Measurements from ENCODE around the gene PDE3A.

Gene PDE3A

GRCh38 chr12:20497707-20498106 lies 129.4 kb downstream of the PDE3A start:
- H3K9me3 ChIP-seq (ENCODE audit: control insufficient read depth in 1 of 2, low read length in 2 of 2) = no peaks in the 10 kb centered on the region
- no peaks in the 10 kb centered on the region for H3K27me3 ChIP-seq (ENCODE audit: control insufficient read depth in 1 of 2, insufficient read depth in 2 of 2, low read length in 2 of 2)
- H3K27ac ChIP-seq (ENCODE audit: low read depth, low read length) = no peak overlapping the region
- no peak overlapping the region for H3K9ac ChIP-seq (ENCODE audit: low read depth in 1 of 2, low read length in 2 of 2)
- no peaks in the 10 kb centered on the region for H3K36me3 ChIP-seq (ENCODE audit: control insufficient read depth in 1 of 2, insufficient read depth in 2 of 2, low read length in 2 of 2)
- no peak overlapping the region for H3K4me3 ChIP-seq (ENCODE audit: low read depth in 1 of 2, low read length in 2 of 2)
- no peaks in the 10 kb centered on the region for H3K4me1 ChIP-seq (ENCODE audit: control insufficient read depth in 1 of 2, insufficient read depth in 2 of 2, low read length in 2 of 2)

GRCh38 chr12:20501958-20502357 lies 133.6 kb downstream of the PDE3A start:
- Histone ChIP-seq H3K4me1 (ENCODE audit: control insufficient read depth in 1 of 2, insufficient read depth in 2 of 2, low read length in 2 of 2) (no peaks in the 10 kb centered on the region), H3K9ac (ENCODE audit: low read depth in 1 of 2, low read length in 2 of 2) (no peak overlapping the region), H3K27me3 (ENCODE audit: control insufficient read depth in 1 of 2, insufficient read depth in 2 of 2, low read length in 2 of 2) (no peaks in the 10 kb centered on the region), H3K9me3 (ENCODE audit: control insufficient read depth in 1 of 2, low read length in 2 of 2) (no peaks in the 10 kb centered on the region), H3K4me3 (ENCODE audit: low read depth in 1 of 2, low read length in 2 of 2) (no peak overlapping the region), H3K27ac (ENCODE audit: low read depth, low read length) (no peak overlapping the region), H3K36me3 (ENCODE audit: control insufficient read depth in 1 of 2, insufficient read depth in 2 of 2, low read length in 2 of 2) (no peaks in the 10 kb centered on the region)

GRCh38 chr12:20503858-20504257 lies 135.5 kb downstream of the PDE3A start:
- Histone ChIP-seq H3K4me1 (ENCODE audit: control insufficient read depth in 1 of 2, insufficient read depth in 2 of 2, low read length in 2 of 2) (no peaks in the 10 kb centered on the region), H3K27ac (ENCODE audit: low read depth, low read length) (no peak overlapping the region), H3K9ac (ENCODE audit: low read depth in 1 of 2, low read length in 2 of 2) (no peak overlapping the region), H3K4me3 (ENCODE audit: low read depth in 1 of 2, low read length in 2 of 2) (no peak overlapping the region), H3K9me3 (ENCODE audit: control insufficient read depth in 1 of 2, low read length in 2 of 2) (no peaks in the 10 kb centered on the region), H3K27me3 (ENCODE audit: control insufficient read depth in 1 of 2, insufficient read depth in 2 of 2, low read length in 2 of 2) (no peaks in the 10 kb centered on the region), H3K36me3 (ENCODE audit: control insufficient read depth in 1 of 2, insufficient read depth in 2 of 2, low read length in 2 of 2) (no peaks in the 10 kb centered on the region)

GRCh38 chr12:20505056-20505455 lies 136.7 kb downstream of the PDE3A start:
- H3K4me1 ChIP-seq (ENCODE audit: control insufficient read depth in 1 of 2, insufficient read depth in 2 of 2, low read length in 2 of 2) = no peaks in the 10 kb centered on the region

GRCh38 chr12:20507056-20507455 lies 138.7 kb downstream of the PDE3A start:
- H3K27me3 ChIP-seq (ENCODE audit: control insufficient read depth in 1 of 2, insufficient read depth in 2 of 2, low read length in 2 of 2) = no peaks in the 10 kb centered on the region
- no peak overlapping the region for H3K4me3 ChIP-seq (ENCODE audit: low read depth in 1 of 2, low read length in 2 of 2)
- no peak overlapping the region for H3K9ac ChIP-seq (ENCODE audit: low read depth in 1 of 2, low read length in 2 of 2)
- H3K36me3 ChIP-seq (ENCODE audit: control insufficient read depth in 1 of 2, insufficient read depth in 2 of 2, low read length in 2 of 2) = no peaks in the 10 kb centered on the region
- no peaks in the 10 kb centered on the region for H3K9me3 ChIP-seq (ENCODE audit: control insufficient read depth in 1 of 2, low read length in 2 of 2)
- no peak overlapping the region for H3K27ac ChIP-seq (ENCODE audit: low read depth, low read length)
- H3K4me1 ChIP-seq (ENCODE audit: control insufficient read depth in 1 of 2, insufficient read depth in 2 of 2, low read length in 2 of 2) = no peaks in the 10 kb centered on the region

More at GRCh38 chr12:20505056-20505455, 136.7 kb downstream of the PDE3A start:
- Histone ChIP-seq H3K36me3 (ENCODE audit: control insufficient read depth in 1 of 2, insufficient read depth in 2 of 2, low read length in 2 of 2) (no peaks in the 10 kb centered on the region), H3K4me3 (ENCODE audit: low read depth in 1 of 2, low read length in 2 of 2) (no peak overlapping the region), H3K9me3 (ENCODE audit: control insufficient read depth in 1 of 2, low read length in 2 of 2) (no peaks in the 10 kb centered on the region), H3K9ac (ENCODE audit: low read depth in 1 of 2, low read length in 2 of 2) (no peak overlapping the region), H3K27ac (ENCODE audit: low read depth, low read length) (no peak overlapping the region), H3K27me3 (ENCODE audit: control insufficient read depth in 1 of 2, insufficient read depth in 2 of 2, low read length in 2 of 2) (no peaks in the 10 kb centered on the region)

- H3K4me1 ChIP-seq (ENCODE audit: control insufficient read depth in 1 of 2, insufficient read depth in 2 of 2, low read length in 2 of 2) = no peaks in the 10 kb centered on the region
- no peak overlapping the region for H3K27ac ChIP-seq (ENCODE audit: low read depth, low read length)
- H3K27me3 ChIP-seq (ENCODE audit: control insufficient read depth in 1 of 2, insufficient read depth in 2 of 2, low read length in 2 of 2) = no peaks in the 10 kb centered on the region
- no peaks in the 10 kb centered on the region for H3K36me3 ChIP-seq (ENCODE audit: control insufficient read depth in 1 of 2, insufficient read depth in 2 of 2, low read length in 2 of 2)
- H3K9ac ChIP-seq (ENCODE audit: low read depth in 1 of 2, low read length in 2 of 2) = no peak overlapping the region
- no peak overlapping the region for H3K4me3 ChIP-seq (ENCODE audit: low read depth in 1 of 2, low read length in 2 of 2)
- H3K9me3 ChIP-seq (ENCODE audit: control insufficient read depth in 1 of 2, low read length in 2 of 2) = no peaks in the 10 kb centered on the region
These were observed 139.4 kb downstream of the PDE3A start for GRCh38 chr12:20507711-20508110.

GRCh38 chr12:20508359-20508758 lies 140.0 kb downstream of the PDE3A start:
- Histone ChIP-seq H3K4me1 (ENCODE audit: control insufficient read depth in 1 of 2, insufficient read depth in 2 of 2, low read length in 2 of 2) (no peaks in the 10 kb centered on the region), H3K36me3 (ENCODE audit: control insufficient read depth in 1 of 2, insufficient read depth in 2 of 2, low read length in 2 of 2) (no peaks in the 10 kb centered on the region), H3K4me3 (ENCODE audit: low read depth in 1 of 2, low read length in 2 of 2) (no peak overlapping the region), H3K9me3 (ENCODE audit: control insufficient read depth in 1 of 2, low read length in 2 of 2) (no peaks in the 10 kb centered on the region), H3K27ac (ENCODE audit: low read depth, low read length) (no peak overlapping the region), H3K9ac (ENCODE audit: low read depth in 1 of 2, low read length in 2 of 2) (no peak overlapping the region), H3K27me3 (ENCODE audit: control insufficient read depth in 1 of 2, insufficient read depth in 2 of 2, low read length in 2 of 2) (no peaks in the 10 kb centered on the region)

GRCh38 chr12:20508962-20509361 lies 140.6 kb downstream of the PDE3A start:
- Histone ChIP-seq H3K4me3 (ENCODE audit: low read depth in 1 of 2, low read length in 2 of 2) (no peak overlapping the region), H3K4me1 (ENCODE audit: control insufficient read depth in 1 of 2, insufficient read depth in 2 of 2, low read length in 2 of 2) (no peaks in the 10 kb centered on the region), H3K27me3 (ENCODE audit: control insufficient read depth in 1 of 2, insufficient read depth in 2 of 2, low read length in 2 of 2) (no peaks in the 10 kb centered on the region), H3K27ac (ENCODE audit: low read depth, low read length) (no peak overlapping the region), H3K9ac (ENCODE audit: low read depth in 1 of 2, low read length in 2 of 2) (no peak overlapping the region), H3K36me3 (ENCODE audit: control insufficient read depth in 1 of 2, insufficient read depth in 2 of 2, low read length in 2 of 2) (no peaks in the 10 kb centered on the region), H3K9me3 (ENCODE audit: control insufficient read depth in 1 of 2, low read length in 2 of 2) (no peaks in the 10 kb centered on the region)

GRCh38 chr12:20510811-20511210 lies 142.5 kb downstream of the PDE3A start:
- Histone ChIP-seq H3K9me3 (ENCODE audit: control insufficient read depth in 1 of 2, low read length in 2 of 2) (no peaks in the 10 kb centered on the region), H3K9ac (ENCODE audit: low read depth in 1 of 2, low read length in 2 of 2) (no peak overlapping the region), H3K4me3 (ENCODE audit: low read depth in 1 of 2, low read length in 2 of 2) (no peak overlapping the region), H3K27me3 (ENCODE audit: control insufficient read depth in 1 of 2, insufficient read depth in 2 of 2, low read length in 2 of 2) (no peaks in the 10 kb centered on the region), H3K4me1 (ENCODE audit: control insufficient read depth in 1 of 2, insufficient read depth in 2 of 2, low read length in 2 of 2) (no peaks in the 10 kb centered on the region), H3K27ac (ENCODE audit: low read depth, low read length) (no peak overlapping the region), H3K36me3 (ENCODE audit: control insufficient read depth in 1 of 2, insufficient read depth in 2 of 2, low read length in 2 of 2) (no peaks in the 10 kb centered on the region)

GRCh38 chr12:20513189-20513588 lies 144.9 kb downstream of the PDE3A start:
- H3K4me1 ChIP-seq (ENCODE audit: control insufficient read depth in 1 of 2, insufficient read depth in 2 of 2, low read length in 2 of 2) = no peaks in the 10 kb centered on the region
- no peak overlapping the region for H3K27ac ChIP-seq (ENCODE audit: low read depth, low read length)
- no peak overlapping the region for H3K9ac ChIP-seq (ENCODE audit: low read depth in 1 of 2, low read length in 2 of 2)
- no peaks in the 10 kb centered on the region for H3K9me3 ChIP-seq (ENCODE audit: control insufficient read depth in 1 of 2, low read length in 2 of 2)
- no peaks in the 10 kb centered on the region for H3K36me3 ChIP-seq (ENCODE audit: control insufficient read depth in 1 of 2, insufficient read depth in 2 of 2, low read length in 2 of 2)
- H3K27me3 ChIP-seq (ENCODE audit: control insufficient read depth in 1 of 2, insufficient read depth in 2 of 2, low read length in 2 of 2) = no peaks in the 10 kb centered on the region
- H3K4me3 ChIP-seq (ENCODE audit: low read depth in 1 of 2, low read length in 2 of 2) = no peak overlapping the region

- Histone ChIP-seq H3K9ac (ENCODE audit: low read depth in 1 of 2, low read length in 2 of 2) (no peak overlapping the region), H3K36me3 (ENCODE audit: control insufficient read depth in 1 of 2, insufficient read depth in 2 of 2, low read length in 2 of 2) (no peaks in the 10 kb centered on the region), H3K9me3 (ENCODE audit: control insufficient read depth in 1 of 2, low read length in 2 of 2) (no peaks in the 10 kb centered on the region), H3K27ac (ENCODE audit: low read depth, low read length) (no peak overlapping the region), H3K27me3 (ENCODE audit: control insufficient read depth in 1 of 2, insufficient read depth in 2 of 2, low read length in 2 of 2) (no peaks in the 10 kb centered on the region), H3K4me3 (ENCODE audit: low read depth in 1 of 2, low read length in 2 of 2) (no peak overlapping the region), H3K4me1 (ENCODE audit: control insufficient read depth in 1 of 2, insufficient read depth in 2 of 2, low read length in 2 of 2) (no peaks in the 10 kb centered on the region)
These were observed 146.3 kb downstream of the PDE3A start for GRCh38 chr12:20514598-20514997.
